ENCODE results near the gene SBF2. TPM values are rescaled to one million over a fixed set of nuclear protein-coding genes. Genes with fewer than 3 reads are reported as not detected.

The SBF2 gene
- polyA plus RNA-seq, 1 donor from 2014 or later, result 2.6 TPM

- H3K36me3 Mint-ChIP-seq, result peaks cover 13% of the 10 kb centered on the region
- H3K4me1 Mint-ChIP-seq, result peaks cover 0 to 7% (median 4%) of the 10 kb centered on the region in 3 donors
- H3K4me3 Mint-ChIP-seq, result no peak overlapping the region
- H3K27me3 Mint-ChIP-seq, result no peaks in the 10 kb centered on the region
- H3K27ac Mint-ChIP-seq, result peak overlapping the region in 1 of 3 donors; percentile 74
- H3K9me3 Mint-ChIP-seq, result no peaks in the 10 kb centered on the region
These were observed 506.8 kb downstream of the SBF2 start for GRCh38 chr11:9787260-9787659.

DNA sequence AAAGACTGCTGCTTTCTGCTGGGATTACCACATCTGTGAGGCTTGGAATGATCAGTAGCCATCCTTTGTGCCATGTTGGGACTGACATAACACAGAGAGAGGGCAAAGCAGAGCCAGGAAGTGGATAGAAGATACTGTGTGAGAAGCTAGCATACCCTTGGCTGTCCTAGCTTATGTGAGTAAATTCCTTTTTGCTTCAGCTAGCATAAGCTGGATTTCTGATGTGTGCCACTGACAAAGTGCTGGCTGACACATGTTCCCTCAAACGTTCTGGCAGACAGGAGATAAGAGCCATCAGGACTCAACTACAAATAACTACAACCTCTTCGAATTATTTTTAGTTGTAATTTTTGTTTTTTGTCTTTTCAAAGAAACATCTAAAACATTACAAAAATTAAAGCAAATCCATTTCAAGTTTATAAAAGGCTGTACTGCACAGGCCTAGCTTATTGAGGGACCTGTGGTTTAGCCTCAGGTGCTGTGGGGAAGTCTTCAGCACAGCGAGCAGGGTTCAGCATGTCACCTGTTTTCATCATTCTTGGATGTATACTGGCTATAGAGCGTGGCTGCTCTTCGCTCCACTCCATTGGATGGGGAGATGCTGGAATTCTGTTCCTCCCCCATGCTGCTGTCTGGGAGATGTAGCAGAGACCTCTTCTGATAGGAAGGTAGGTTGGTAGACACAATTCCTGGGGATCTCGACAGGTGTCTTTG is 509.3 kb downstream of the SBF2 start:
- no peaks in the 10 kb centered on the region for H3K9me3 Mint-ChIP-seq
- no peak overlapping the region for H3K4me3 Mint-ChIP-seq
- no peaks in the 10 kb centered on the region for H3K27me3 Mint-ChIP-seq
- H3K27ac Mint-ChIP-seq, result peak overlapping the region in 1 of 3 donors; percentile 85
- H3K4me1 Mint-ChIP-seq, result peaks cover 0 to 6% (median 0%) of the 10 kb centered on the region in 3 donors
- peaks cover 10% of the 10 kb centered on the region for H3K36me3 Mint-ChIP-seq

DNA sequence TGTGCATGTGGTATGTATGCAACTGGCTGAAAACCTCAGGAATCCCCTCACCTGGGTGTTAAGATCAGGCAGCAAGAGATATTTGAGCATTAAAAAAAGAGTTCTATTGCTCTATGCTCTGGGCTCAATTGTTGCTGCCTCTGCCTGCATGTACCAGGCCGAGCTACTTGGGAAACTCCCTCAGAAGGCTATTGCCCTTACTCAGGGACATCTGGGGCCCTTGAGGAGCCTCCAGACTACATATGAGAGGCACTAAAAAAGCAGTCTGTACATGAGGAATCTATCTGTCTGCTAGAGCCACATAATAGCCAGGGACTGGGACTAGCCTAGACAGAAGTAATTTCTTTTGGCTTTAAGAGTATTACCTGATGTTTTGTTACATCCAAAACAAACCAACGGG is 510.0 kb downstream of the SBF2 start:
- H3K27me3 Mint-ChIP-seq, result no peaks in the 10 kb centered on the region
- peak overlapping the region in 2 of 3 donors; percentile 31 to 85 for H3K27ac Mint-ChIP-seq
- H3K9me3 Mint-ChIP-seq, result no peaks in the 10 kb centered on the region
- H3K4me3 Mint-ChIP-seq, result no peak overlapping the region
- peaks cover 0 to 6% (median 0%) of the 10 kb centered on the region in 3 donors for H3K4me1 Mint-ChIP-seq
- H3K36me3 Mint-ChIP-seq, result peaks cover 10% of the 10 kb centered on the region

DNA sequence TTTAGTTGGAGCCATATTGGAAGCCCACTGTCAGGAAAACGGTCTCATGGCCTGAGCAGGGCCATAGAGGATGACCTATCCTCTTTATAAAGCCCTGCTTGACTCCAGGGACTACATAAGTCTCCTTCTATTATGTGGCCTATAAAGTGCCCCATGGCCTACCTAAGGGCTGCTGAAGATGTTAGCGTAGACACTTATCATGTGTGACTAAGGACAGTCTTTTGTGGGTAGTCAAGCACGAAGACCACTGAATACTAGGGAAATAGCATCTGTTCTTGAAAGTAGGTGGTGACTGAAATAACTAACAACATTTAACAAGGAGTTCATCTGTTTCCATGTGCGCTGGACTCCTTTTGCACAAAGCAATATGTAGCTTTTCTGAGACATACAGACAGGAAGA is 513.1 kb downstream of the SBF2 start:
- no peak overlapping the region for H3K27ac Mint-ChIP-seq
- H3K27me3 Mint-ChIP-seq, result no peaks in the 10 kb centered on the region

GRCh38 chr11:9777525-9777924 is 516.5 kb downstream of the SBF2 start:
- H3K27ac Mint-ChIP-seq, result no peak overlapping the region
- no peaks in the 10 kb centered on the region for H3K27me3 Mint-ChIP-seq
- peaks cover 4% of the 10 kb centered on the region for H3K36me3 Mint-ChIP-seq
- peaks cover 0 to 7% (median 5%) of the 10 kb centered on the region in 3 donors for H3K4me1 Mint-ChIP-seq
- no peak overlapping the region for H3K4me3 Mint-ChIP-seq
- H3K9me3 Mint-ChIP-seq, result no peaks in the 10 kb centered on the region

More for the DNA sequence above, 513.1 kb downstream of the SBF2 start:
- H3K4me1 Mint-ChIP-seq, result peaks cover 0 to 3% (median 0%) of the 10 kb centered on the region in 3 donors
- H3K9me3 Mint-ChIP-seq, result no peaks in the 10 kb centered on the region
- no peak overlapping the region for H3K4me3 Mint-ChIP-seq
- H3K36me3 Mint-ChIP-seq, result peaks cover 6% of the 10 kb centered on the region

- Mint-ChIP-seq H3K27ac (no peak overlapping the region), H3K9me3 (no peaks in the 10 kb centered on the region), H3K27me3 (no peaks in the 10 kb centered on the region), H3K4me3 (no peak overlapping the region), H3K4me1 (peaks cover 0 to 7% (median 5%) of the 10 kb centered on the region in 3 donors), H3K36me3 (peaks cover 4% of the 10 kb centered on the region)
These were observed 517.0 kb downstream of the SBF2 start for GRCh38 chr11:9777066-9777465.

- no peaks in the 10 kb centered on the region for H3K27me3 Mint-ChIP-seq
- peaks cover 0 to 7% (median 5%) of the 10 kb centered on the region in 3 donors for H3K4me1 Mint-ChIP-seq
- H3K4me3 Mint-ChIP-seq, result no peak overlapping the region
- no peak overlapping the region for H3K27ac Mint-ChIP-seq
- no peaks in the 10 kb centered on the region for H3K9me3 Mint-ChIP-seq
- H3K36me3 Mint-ChIP-seq, result peaks cover 4% of the 10 kb centered on the region
These were observed 517.8 kb downstream of the SBF2 start for GRCh38 chr11:9776203-9776602.

DNA sequence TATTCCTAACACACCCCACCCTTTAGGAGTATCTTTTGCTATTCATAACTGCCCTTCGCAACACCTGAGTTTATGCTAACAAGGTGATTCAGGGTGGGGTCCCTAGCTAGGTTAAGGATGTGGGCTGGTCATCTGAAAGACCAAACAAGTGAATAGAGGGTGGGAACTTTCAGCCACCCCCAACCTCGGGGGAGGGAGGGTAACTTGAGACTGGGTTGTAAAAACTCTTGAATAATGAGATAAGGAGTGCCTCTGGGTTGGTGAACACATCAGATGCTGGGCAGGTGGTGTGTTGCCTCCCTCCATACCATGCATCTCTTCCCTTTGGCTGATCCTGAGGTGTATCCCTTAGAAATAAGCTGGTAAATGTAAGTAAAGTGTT is 518.6 kb downstream of the SBF2 start:
- peaks cover 0 to 7% (median 5%) of the 10 kb centered on the region in 3 donors for H3K4me1 Mint-ChIP-seq
- no peak overlapping the region for H3K4me3 Mint-ChIP-seq
- H3K36me3 Mint-ChIP-seq, result peaks cover 4% of the 10 kb centered on the region
- H3K9me3 Mint-ChIP-seq, result no peaks in the 10 kb centered on the region
- no peak overlapping the region for H3K27ac Mint-ChIP-seq
- no peaks in the 10 kb centered on the region for H3K27me3 Mint-ChIP-seq

GRCh38 chr11:9774591-9775397 is 519.2 kb downstream of the SBF2 start:
- Mint-ChIP-seq H3K36me3 (peaks cover 2% of the 10 kb centered on the region), H3K9me3 (no peaks in the 10 kb centered on the region), H3K27ac (no peak overlapping the region), H3K4me1 (peaks cover 0 to 7% (median 5%) of the 10 kb centered on the region in 3 donors), H3K27me3 (no peaks in the 10 kb centered on the region), H3K4me3 (no peak overlapping the region)

DNA sequence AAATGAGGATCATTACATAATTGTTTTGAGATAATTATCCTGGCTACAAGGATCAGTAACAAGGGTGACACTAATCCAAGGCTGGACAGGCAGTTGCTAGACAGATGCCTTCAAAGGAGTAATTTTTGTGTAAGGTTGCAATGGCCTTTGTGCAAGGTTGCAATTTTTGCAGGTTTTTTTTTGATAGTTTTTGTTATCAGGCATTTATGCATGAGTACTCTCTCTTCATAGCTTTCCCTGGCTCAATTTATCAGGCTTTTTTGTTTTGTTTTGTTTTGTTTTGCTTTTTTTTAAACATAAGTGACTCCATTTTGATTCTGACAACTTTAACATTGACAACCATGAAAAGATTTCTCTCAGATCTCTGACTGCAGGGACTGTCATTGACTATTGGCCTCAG is 519.9 kb downstream of the SBF2 start:
- Mint-ChIP-seq H3K4me3 (no peak overlapping the region), H3K4me1 (peaks cover 0 to 7% (median 5%) of the 10 kb centered on the region in 3 donors), H3K36me3 (peaks cover 2% of the 10 kb centered on the region), H3K27ac (no peak overlapping the region), H3K27me3 (no peaks in the 10 kb centered on the region), H3K9me3 (no peaks in the 10 kb centered on the region)

GRCh38 chr11:9773524-9773923 is 520.5 kb downstream of the SBF2 start:
- H3K4me1 Mint-ChIP-seq, result peaks cover 0 to 7% (median 5%) of the 10 kb centered on the region in 3 donors
- H3K9me3 Mint-ChIP-seq, result no peaks in the 10 kb centered on the region
- no peaks in the 10 kb centered on the region for H3K27me3 Mint-ChIP-seq
- H3K27ac Mint-ChIP-seq, result no peak overlapping the region
- H3K36me3 Mint-ChIP-seq, result peaks cover 2% of the 10 kb centered on the region
- no peak overlapping the region for H3K4me3 Mint-ChIP-seq

- Mint-ChIP-seq H3K4me3 (no peak overlapping the region), H3K27ac (no peak overlapping the region), H3K4me1 (peaks cover 0 to 7% (median 5%) of the 10 kb centered on the region in 3 donors), H3K9me3 (no peaks in the 10 kb centered on the region), H3K27me3 (no peaks in the 10 kb centered on the region), H3K36me3 (peaks cover 2% of the 10 kb centered on the region)
These were observed 521.8 kb downstream of the SBF2 start for GRCh38 chr11:9772218-9772617.

GRCh38 chr11:9771071-9771511 is 522.9 kb downstream of the SBF2 start:
- Mint-ChIP-seq H3K27ac (no peak overlapping the region), H3K4me3 (no peak overlapping the region), H3K9me3 (no peaks in the 10 kb centered on the region), H3K36me3 (peaks cover 2% of the 10 kb centered on the region), H3K27me3 (no peaks in the 10 kb centered on the region), H3K4me1 (peaks cover 0 to 7% (median 2%) of the 10 kb centered on the region in 3 donors)

DNA sequence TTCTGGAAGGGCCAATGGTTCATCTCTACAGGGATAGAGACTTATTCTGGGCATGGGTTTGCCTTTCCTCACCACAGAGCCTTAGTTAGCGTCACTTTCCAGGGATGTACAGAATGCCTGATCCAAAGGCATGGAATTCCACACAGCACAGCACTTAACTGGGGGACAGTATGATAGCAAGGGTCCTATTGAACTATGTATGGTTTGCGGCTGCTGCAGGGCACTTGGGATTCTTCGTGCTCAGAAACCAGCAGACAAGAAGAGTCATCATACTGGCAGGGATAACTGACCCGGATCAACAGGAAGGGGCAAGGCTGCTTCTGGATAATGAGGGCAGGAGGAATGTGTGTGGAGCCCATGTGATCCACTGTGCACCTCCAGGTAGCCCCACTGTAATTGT is 524.4 kb downstream of the SBF2 start:
- Mint-ChIP-seq H3K27ac (peak overlapping the region in 1 of 3 donors; percentile 14), H3K27me3 (no peaks in the 10 kb centered on the region), H3K4me1 (peaks cover 0 to 12% (median 8%) of the 10 kb centered on the region in 3 donors), H3K9me3 (no peaks in the 10 kb centered on the region), H3K36me3 (no peaks in the 10 kb centered on the region), H3K4me3 (no peak overlapping the region)

GRCh38 chr11:9765320-9766101 is 528.5 kb downstream of the SBF2 start:
- H3K36me3 Mint-ChIP-seq, result peaks cover 2% of the 10 kb centered on the region
- H3K4me1 Mint-ChIP-seq, result peaks cover 7 to 22% (median 15%) of the 10 kb centered on the region in 3 donors
- H3K27me3 Mint-ChIP-seq, result no peaks in the 10 kb centered on the region
- H3K4me3 Mint-ChIP-seq, result peak overlapping the region in 1 of 4 donors; percentile 30
- H3K27ac Mint-ChIP-seq, result no peak overlapping the region
- no peaks in the 10 kb centered on the region for H3K9me3 Mint-ChIP-seq

Data from IgD-negative memory B cell (primary cell).